Activated CD8-positive, alpha-beta T cell treated with anti-CD3 and anti-CD28 coated beads for 36 hours (primary cell): ENCODE measurements around the gene HELZ. TPM values are rescaled to one million over a fixed set of nuclear protein-coding genes. Genes with fewer than 3 reads are reported as not detected.

Experiments used
- ATAC-seq: fragments of 200-7000 bp; cut with Tn5 transposase; one replicate; pipeline ENCODE4 v1.10.0; 2021; ENCODE audit warnings: mild to moderate bottlenecking, moderate library complexity
- CTCF ChIA-PET: fragments of 350-600 bp; sonication (Branson Sonifier 250); formaldehyde crosslinking; loops from one replicate; lab custom pipeline; 2021; ENCODE audit warnings: antibody characterized with exemption; lab: Charles Lee
- POLR2A ChIA-PET: fragments of 350-600 bp; sonication (Branson Sonifier 250); formaldehyde crosslinking; loops from one replicate; lab custom pipeline; 2021; ENCODE audit warnings: antibody characterized with exemption; lab: Charles Lee
- DNase-seq: peaks from one replicate; pipeline ENCODE4 v3.0.0-alpha.2; 2020
- H3K27ac Mint-ChIP-seq: one replicate; pipeline ENCODE4 v1.8.0; 2021; ENCODE audit warnings: mild to moderate bottlenecking, mixed read lengths
- H3K27me3 Mint-ChIP-seq: one replicate; pipeline ENCODE4 v1.8.0; 2021; ENCODE audit warnings: mixed read lengths
- H3K36me3 Mint-ChIP-seq: one replicate; pipeline ENCODE4 v1.8.0; 2021; ENCODE audit warnings: low read depth, mixed read lengths
- H3K4me1 Mint-ChIP-seq: one replicate; pipeline ENCODE4 v1.8.0; 2021; ENCODE audit warnings: low read depth, mixed read lengths
- H3K4me3 Mint-ChIP-seq: one replicate; pipeline ENCODE4 v1.8.0; 2021; ENCODE audit warnings: mild to moderate bottlenecking, moderate library complexity, mixed read lengths
- H3K9me3 Mint-ChIP-seq: one replicate; pipeline ENCODE4 v1.8.0; 2021; ENCODE audit warnings: mixed read lengths
- intact Hi-C: fragments of 100-400 bp; cut with micrococcal nuclease; formaldehyde crosslinking; loops from one replicate; pipeline ENCODE4 v1.10.0; 2022
- total RNA-seq, 2 experiments: library from RNA; stranded (reverse); gene quantifications; one replicate each; pipeline ENCODE4 v1.2.3, GENCODE V29; 2021
- TF ChIP-seq, protein P1 (sequence below): fragments of 200-600 bp; IDR thresholded peaks from one replicate; pipeline ENCODE4 v1.8.0; 2022; ENCODE audit warnings: antibody characterized with exemption, mild to moderate bottlenecking

Gene HELZ
- total RNA-seq, 2 experiments from 2014 or later, result 74.4 to 74.9 TPM

DNA sequence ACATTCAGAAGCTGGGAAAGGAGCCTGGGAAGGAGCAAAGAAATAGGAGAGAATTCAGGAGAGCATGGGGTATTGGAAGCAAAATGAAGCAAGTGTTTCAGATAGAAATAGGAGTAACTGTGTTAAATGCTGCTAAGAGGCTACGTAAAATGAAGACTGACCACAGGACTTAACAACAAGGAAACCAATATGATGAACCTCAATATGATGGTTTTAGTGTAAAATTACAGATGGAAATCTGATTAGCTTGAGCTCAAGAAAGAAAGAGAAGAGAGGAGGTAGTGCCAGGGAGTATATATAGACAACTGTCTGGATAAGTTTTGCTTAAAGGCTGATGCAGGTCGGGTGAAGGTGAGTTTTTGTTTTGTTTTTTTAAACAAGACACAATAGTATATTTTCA is 92.2 kb downstream of the HELZ start:
- CTCF ChIA-PET, result interaction anchor here (0.6 to 1.1 kb wide), 2 partner anchors 9 to 13 kb away, joined by 3 read pairs; no protein-coding TSS in a partner anchor
- Mint-ChIP-seq H3K4me3 (no peak overlapping the region), H3K27me3 (no peaks in the 10 kb centered on the region), H3K36me3 (peaks cover 32% of the 10 kb centered on the region), H3K4me1 (peaks cover 22% of the 10 kb centered on the region), H3K9me3 (peaks cover 12% of the 10 kb centered on the region), H3K27ac (no peak overlapping the region)
- TF ChIP-seq, protein P1, sequence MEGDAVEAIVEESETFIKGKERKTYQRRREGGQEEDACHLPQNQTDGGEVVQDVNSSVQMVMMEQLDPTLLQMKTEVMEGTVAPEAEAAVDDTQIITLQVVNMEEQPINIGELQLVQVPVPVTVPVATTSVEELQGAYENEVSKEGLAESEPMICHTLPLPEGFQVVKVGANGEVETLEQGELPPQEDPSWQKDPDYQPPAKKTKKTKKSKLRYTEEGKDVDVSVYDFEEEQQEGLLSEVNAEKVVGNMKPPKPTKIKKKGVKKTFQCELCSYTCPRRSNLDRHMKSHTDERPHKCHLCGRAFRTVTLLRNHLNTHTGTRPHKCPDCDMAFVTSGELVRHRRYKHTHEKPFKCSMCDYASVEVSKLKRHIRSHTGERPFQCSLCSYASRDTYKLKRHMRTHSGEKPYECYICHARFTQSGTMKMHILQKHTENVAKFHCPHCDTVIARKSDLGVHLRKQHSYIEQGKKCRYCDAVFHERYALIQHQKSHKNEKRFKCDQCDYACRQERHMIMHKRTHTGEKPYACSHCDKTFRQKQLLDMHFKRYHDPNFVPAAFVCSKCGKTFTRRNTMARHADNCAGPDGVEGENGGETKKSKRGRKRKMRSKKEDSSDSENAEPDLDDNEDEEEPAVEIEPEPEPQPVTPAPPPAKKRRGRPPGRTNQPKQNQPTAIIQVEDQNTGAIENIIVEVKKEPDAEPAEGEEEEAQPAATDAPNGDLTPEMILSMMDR, result no peak
- ATAC-seq (no peak), DNase-seq (no peak)
- POLR2A ChIA-PET, result no interaction called here
- intact Hi-C loops, result no loop called here

DNA sequence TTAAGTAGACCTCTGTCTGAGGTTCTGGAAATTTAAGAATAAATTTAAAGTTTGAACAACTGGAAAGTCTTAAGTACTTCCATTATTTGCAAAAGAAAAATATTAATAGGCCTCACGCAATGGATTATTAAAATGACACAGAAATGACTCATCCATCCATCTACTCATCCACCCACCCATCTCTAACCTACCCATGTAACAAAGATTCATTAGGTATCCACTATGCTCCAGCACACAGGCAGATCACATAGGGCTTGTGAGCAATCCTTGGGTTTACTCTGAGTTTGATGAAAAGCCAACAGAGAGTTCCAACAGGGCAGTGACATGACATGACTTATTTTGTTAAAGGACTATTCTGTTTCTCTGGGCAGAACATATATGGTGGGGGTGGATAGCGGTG is 93.3 kb downstream of the HELZ start:
- ChIA-PET POLR2A (no interaction called here), CTCF (no interaction called here)
- Mint-ChIP-seq H3K27ac (peak overlapping the region; percentile 21), H3K36me3 (peaks cover 28% of the 10 kb centered on the region), H3K9me3 (peaks cover 5% of the 10 kb centered on the region), H3K27me3 (no peaks in the 10 kb centered on the region), H3K4me3 (no peak overlapping the region), H3K4me1 (peaks cover 12% of the 10 kb centered on the region)
- TF ChIP-seq, protein P1, result no peak
- intact Hi-C loops, result no loop called here
- DNase-seq (no peak), ATAC-seq (no peak)

DNA sequence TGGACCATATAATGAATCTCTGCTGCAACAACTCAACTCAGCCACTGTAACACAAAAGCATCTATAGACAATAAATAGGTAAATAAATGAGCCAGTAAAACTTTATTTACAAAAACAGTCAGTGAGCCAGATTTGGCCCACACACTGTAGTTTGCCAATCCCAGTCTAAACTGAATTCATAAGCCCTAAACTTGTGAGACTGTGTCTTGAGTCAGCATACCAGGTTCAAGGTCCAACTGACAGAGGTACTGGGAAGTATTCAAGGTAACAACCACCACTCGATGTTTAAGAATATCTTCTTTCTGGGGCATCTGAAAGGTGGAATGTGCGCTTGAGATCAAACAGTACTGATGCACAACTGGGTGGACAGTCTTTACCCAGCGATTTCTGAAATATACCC is 94.2 kb downstream of the HELZ start:
- DNase-seq (no peak), ATAC-seq (no peak)
- ChIA-PET POLR2A (no interaction called here), CTCF (no interaction called here)
- TF ChIP-seq, protein P1, result no peak
- H3K27ac Mint-ChIP-seq, result no peak overlapping the region
- H3K9me3 Mint-ChIP-seq, result no peaks in the 10 kb centered on the region
- no peaks in the 10 kb centered on the region for H3K27me3 Mint-ChIP-seq
- peaks cover 28% of the 10 kb centered on the region for H3K36me3 Mint-ChIP-seq
- no peak overlapping the region for H3K4me3 Mint-ChIP-seq
- intact Hi-C loops, result no loop called here
- H3K4me1 Mint-ChIP-seq, result peaks cover 7% of the 10 kb centered on the region

DNA sequence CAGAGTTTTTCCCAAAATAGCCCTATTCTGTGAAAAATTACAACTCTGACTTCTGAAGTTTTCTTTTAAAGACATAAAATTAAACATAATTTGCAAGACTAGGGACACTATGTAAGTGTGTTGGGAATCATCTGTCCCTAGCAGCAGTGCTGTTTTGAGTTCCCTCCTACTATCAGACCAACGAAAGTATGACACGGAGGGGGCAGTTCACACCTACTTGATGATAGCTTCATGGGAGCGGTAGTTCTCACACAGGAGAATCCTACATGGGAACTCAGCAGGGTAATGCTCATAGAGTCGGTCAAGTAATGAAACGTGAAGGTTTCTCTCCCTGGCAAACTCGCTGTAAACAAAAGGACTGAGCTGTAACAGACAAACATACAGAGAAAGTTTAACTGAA is 96.6 kb downstream of the HELZ start:
- Mint-ChIP-seq H3K27ac (no peak overlapping the region), H3K4me1 (peaks cover 7% of the 10 kb centered on the region), H3K27me3 (no peaks in the 10 kb centered on the region), H3K4me3 (no peak overlapping the region), H3K36me3 (peaks cover 45% of the 10 kb centered on the region), H3K9me3 (no peaks in the 10 kb centered on the region)
- intact Hi-C loops, result no loop called here
- CTCF ChIA-PET, result no interaction called here
- no peak for ATAC-seq
- DNase-seq, result no peak
- TF ChIP-seq, protein P1, result no peak
- POLR2A ChIA-PET, result interaction anchor here (0.6 to 1.1 kb wide), 2 partner anchors 10 to 23 kb away, joined by 3 read pairs; no protein-coding TSS in a partner anchor

DNA sequence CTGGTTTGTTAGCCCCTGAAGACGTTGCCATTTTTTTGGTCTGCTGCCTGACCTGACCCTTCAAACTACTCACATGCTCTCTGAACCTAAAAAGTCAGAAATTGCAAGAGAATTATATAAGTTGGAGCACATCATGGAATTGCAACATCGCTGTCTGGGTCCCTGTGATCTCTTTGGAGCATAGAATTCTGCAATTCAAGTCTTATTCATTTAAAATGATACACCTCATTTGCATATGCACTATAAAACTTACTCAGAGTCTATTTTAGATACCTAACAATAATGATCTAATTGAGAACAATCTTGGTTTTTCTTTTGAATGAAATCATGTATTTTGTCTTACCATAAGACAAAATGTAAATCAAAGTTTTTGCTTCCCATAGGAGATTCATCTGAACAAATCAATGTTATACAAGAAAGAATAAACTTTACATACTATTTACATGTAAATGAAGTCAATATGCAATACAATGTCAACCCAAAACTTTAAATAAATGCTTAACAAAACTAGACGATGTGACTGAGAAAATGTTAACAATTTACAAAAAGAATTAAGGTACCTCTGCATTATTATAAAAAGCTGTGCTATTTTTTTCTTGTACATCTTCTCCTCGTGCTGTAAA is 99.7 kb downstream of the HELZ start:
- ChIA-PET CTCF (no interaction called here), POLR2A (no interaction called here)
- ATAC-seq (no peak), DNase-seq (no peak)
- intact Hi-C loops, result no loop called here
- Mint-ChIP-seq H3K9me3 (no peaks in the 10 kb centered on the region), H3K4me3 (no peak overlapping the region), H3K4me1 (peaks cover 2% of the 10 kb centered on the region), H3K27me3 (no peaks in the 10 kb centered on the region), H3K27ac (no peak overlapping the region), H3K36me3 (peaks cover 51% of the 10 kb centered on the region)
- TF ChIP-seq, protein P1, result no peak
